CD4-positive, alpha-beta memory T cell (primary cell): ENCODE measurements around the gene KDM5D. TPM values are rescaled to one million over a fixed set of nuclear protein-coding genes. Genes with fewer than 3 reads are reported as not detected.

Experiments
- CTCF ChIA-PET: fragments of 350-600 bp; sonication (Branson Sonifier 250); formaldehyde crosslinking; loops from one replicate; lab custom pipeline; 2021; ENCODE audit warnings: inconsistent platforms; ENCODE audit not compliant: partially characterized antibody; lab: Charles Lee
- POLR2A ChIA-PET: fragments of 350-600 bp; sonication (Branson Sonifier 250); formaldehyde crosslinking; loops from one replicate; lab custom pipeline; 2021; ENCODE audit not compliant: partially characterized antibody; lab: Charles Lee
- DNase-seq, 5 donors: peaks; one replicate each; pipeline versions ENCODE4 v3.0.0 to v3.0.0-alpha.2; 2020 to 2022; ENCODE audit warnings: mixed read lengths in 1 of 5
- H3K27ac ChIP-seq: one replicate; pipeline ENCODE4 v1.7.0; 2013; ENCODE audit warnings: low read depth, low read length
- H3K27me3 ChIP-seq: 2 replicates; pipeline ENCODE4 v1.7.0; 2013; ENCODE audit warnings: mild to moderate bottlenecking, low read length, moderate library complexity; ENCODE audit not compliant: insufficient read depth
- H3K36me3 ChIP-seq: 2 replicates; pipeline ENCODE4 v1.7.0; 2013; ENCODE audit warnings: mild to moderate bottlenecking, low read length, moderate library complexity; ENCODE audit not compliant: insufficient read depth
- H3K4me1 ChIP-seq: 2 replicates; pipeline ENCODE4 v1.7.0; 2013; ENCODE audit warnings: mild to moderate bottlenecking, low read length, moderate library complexity; ENCODE audit not compliant: insufficient read depth
- H3K4me3 ChIP-seq, 2 donors: one replicate each; pipeline ENCODE4 v1.7.0; 2013; ENCODE audit warnings: low read length in 2 of 2, mild to moderate bottlenecking in 1 of 2
- H3K9me3 ChIP-seq, 2 donors: one replicate each; pipeline ENCODE4 v1.7.0; 2013; ENCODE audit warnings: low read length in 2 of 2, control low read depth in 1 of 2; ENCODE audit not compliant: control insufficient read depth in 1 of 2
- H3K27ac Mint-ChIP-seq, 7 donors: one replicate each; pipeline ENCODE4 v1.8.0; 2020 to 2021; ENCODE audit warnings: mixed read lengths in 7 of 7, mild to moderate bottlenecking in 6 of 7, inconsistent platforms in 3 of 7, moderate library complexity in 3 of 7
- H3K27me3 Mint-ChIP-seq, 2 donors: one replicate each; pipeline ENCODE4 v1.8.0; 2020 to 2021; ENCODE audit warnings: mixed read lengths in 2 of 2
- H3K36me3 Mint-ChIP-seq, 2 donors: one replicate each; pipeline ENCODE4 v1.8.0; 2020 to 2021; ENCODE audit warnings: mixed read lengths in 2 of 2, inconsistent platforms in 1 of 2, mild to moderate bottlenecking in 1 of 2
- H3K4me1 Mint-ChIP-seq, 4 donors: one replicate each; pipeline ENCODE4 v1.8.0; 2020 to 2021; ENCODE audit warnings: mixed read lengths in 4 of 4, mild to moderate bottlenecking in 1 of 4
- H3K4me3 Mint-ChIP-seq, 8 donors: one replicate each; pipeline ENCODE4 v1.8.0; 2020 to 2021; ENCODE audit warnings: mixed read lengths in 8 of 8, mild to moderate bottlenecking in 7 of 8, moderate library complexity in 6 of 8, inconsistent platforms in 3 of 8
- H3K9me3 Mint-ChIP-seq, 8 donors: one replicate each; pipeline ENCODE4 v1.8.0; 2020 to 2021; ENCODE audit warnings: mixed read lengths in 8 of 8, mild to moderate bottlenecking in 5 of 8, inconsistent platforms in 3 of 8, moderate library complexity in 1 of 8
- intact Hi-C: fragments of 100-400 bp; cut with micrococcal nuclease; formaldehyde crosslinking; loops from one replicate; pipeline ENCODE4 v1.15.1; 2023
- polyA plus RNA-seq, 2 donors: library from polyadenylated mRNA; unstranded; fragments of 300-500 nt; fragmentation: Illumina TruSeq; gene quantifications; one replicate each; pipeline ENCODE4 v1.2.3, GENCODE V29; 2021
- total RNA-seq, 2 experiments: library from RNA; stranded (reverse); gene quantifications; one replicate each; pipeline ENCODE4 v1.2.3, GENCODE V29; 2021

The KDM5D gene
- 100 to 1,000 TPM; 207 to 215 TPM for total RNA-seq
- polyA plus RNA-seq: not detected

DNA sequence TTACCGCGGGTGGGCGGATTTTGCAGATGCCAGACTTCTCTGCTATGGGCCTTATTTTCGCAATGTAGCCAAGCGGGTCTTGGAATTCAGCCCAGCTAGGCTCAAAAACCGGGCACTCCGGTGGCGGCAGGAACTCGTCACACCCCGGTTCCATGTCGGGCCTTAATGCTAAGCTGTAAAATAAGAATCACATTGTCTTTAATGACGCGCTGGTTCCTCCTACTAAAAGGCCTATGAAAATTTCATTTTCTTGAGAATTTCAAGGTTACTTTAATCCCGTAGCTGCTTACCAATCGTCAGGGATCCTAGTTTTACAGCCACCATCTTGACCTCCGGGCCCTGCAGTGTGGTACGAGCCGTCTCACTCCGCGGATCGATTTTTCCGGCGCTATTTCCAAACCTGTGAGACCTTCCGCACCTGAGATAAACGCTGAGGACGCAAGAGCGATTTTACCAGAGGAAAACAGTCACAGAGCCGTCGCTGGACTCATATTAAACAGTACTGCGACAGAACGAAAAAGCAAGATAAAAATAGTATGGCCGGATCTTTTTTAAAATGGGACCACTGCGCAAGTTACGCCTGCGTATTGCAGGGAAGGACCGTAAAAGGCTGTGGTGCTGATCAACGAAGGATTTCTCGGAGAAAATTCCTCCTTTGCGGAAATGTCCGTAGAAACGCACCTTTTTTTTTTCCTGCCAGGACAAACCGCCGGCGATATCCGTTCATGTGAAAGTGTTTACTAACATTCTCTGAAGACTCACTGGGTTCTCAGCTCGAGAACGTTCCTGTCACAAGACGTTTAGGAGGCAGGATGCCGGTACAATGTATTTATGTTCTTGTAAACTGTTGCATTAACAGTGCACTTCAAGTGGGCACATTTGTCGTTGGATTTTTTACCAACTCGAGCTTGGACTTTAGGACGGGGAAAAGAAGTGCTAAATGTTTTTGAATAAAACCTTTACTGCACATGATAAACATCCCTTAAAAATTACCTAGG, at the start of gene KDM5D:
Gene KDM5D, minus strand, starts transcription at position 346 of the 998 bp plus-strand sequence. Its CDS starts 192 bp downstream, at position 154.
- peaks cover 34% of the 10 kb centered on the region for H3K4me1 ChIP-seq
- H3K27ac Mint-ChIP-seq: peak within 1 kb of the TSS in 2 of 7 donors; percentile 93 to 97
- H3K27ac ChIP-seq: peak within 1 kb of the TSS; percentile 62
- no peaks in the 10 kb centered on the region for H3K27me3 ChIP-seq
- peak within 1 kb of the TSS; percentile 76 to 81 for H3K4me3 ChIP-seq
- no peaks in the 10 kb centered on the region for H3K9me3 Mint-ChIP-seq
- ChIA-PET CTCF (interaction anchor here (0.8 to 1.5 kb wide), 2 partner anchors 177 to 242 kb away, joined by 4 to 6 read pairs; no protein-coding TSS in a partner anchor), POLR2A (interaction anchor here (0.9 to 3.7 kb wide), 7 partner anchors 10 to 831 kb away, joined by 3 to 48 read pairs (median 8); partner anchors contain the start of gene EIF1AY)
- H3K27me3 Mint-ChIP-seq: no peaks in the 10 kb centered on the region
- H3K9me3 ChIP-seq: no peaks in the 10 kb centered on the region
- peaks cover 0 to 60% (median 8%) of the 10 kb centered on the region in 4 donors for H3K4me1 Mint-ChIP-seq
- intact Hi-C loops: loop anchor here (1.0 to 10.0 kb wide), 3 partner anchors 177 to 1500 kb away; partner anchors contain the start of gene EIF1AY
- H3K36me3 ChIP-seq: no peaks in the 10 kb centered on the region
- peak in 1 of 5 donors; percentile 78 for DNase-seq
- peaks cover 0 to 41% of the 10 kb centered on the region in 2 donors for H3K36me3 Mint-ChIP-seq
- H3K4me3 Mint-ChIP-seq: peak within 1 kb of the TSS in 2 of 8 donors; percentile 97 to 98

DNA sequence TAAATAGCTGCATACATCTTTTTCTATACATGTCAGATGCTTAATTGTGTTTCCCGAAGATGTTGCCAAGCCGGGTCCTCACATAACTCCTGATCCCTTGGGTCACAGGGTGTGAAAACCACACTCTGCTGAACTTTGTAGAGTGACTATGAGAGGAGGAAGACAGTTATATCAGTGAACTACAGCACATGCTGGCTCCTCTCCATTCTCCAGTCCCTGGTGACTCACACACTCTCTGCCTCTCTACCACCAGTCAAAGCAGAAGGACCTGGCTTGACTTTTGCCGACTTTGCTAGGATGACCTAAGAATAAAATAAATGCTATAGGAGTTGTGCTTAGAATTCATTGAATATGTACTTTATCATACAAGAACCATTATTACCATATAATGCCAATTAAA, 23.8 kb upstream of the KDM5D start:
- Mint-ChIP-seq H3K4me3 (no peak overlapping the region), H3K4me1 (no peaks in the 10 kb centered on the region), H3K9me3 (no peaks in the 10 kb centered on the region), H3K27ac (no peak overlapping the region), H3K36me3 (no peaks in the 10 kb centered on the region), H3K27me3 (no peaks in the 10 kb centered on the region)
- Histone ChIP-seq H3K27me3 (no peaks in the 10 kb centered on the region), H3K4me1 (no peaks in the 10 kb centered on the region), H3K36me3 (no peaks in the 10 kb centered on the region), H3K9me3 (no peaks in the 10 kb centered on the region), H3K4me3 (no peak overlapping the region), H3K27ac (no peak overlapping the region)
- CTCF ChIA-PET: no interaction called here
- intact Hi-C loops: no loop called here
- no peak for DNase-seq
- POLR2A ChIA-PET: no interaction called here

DNA sequence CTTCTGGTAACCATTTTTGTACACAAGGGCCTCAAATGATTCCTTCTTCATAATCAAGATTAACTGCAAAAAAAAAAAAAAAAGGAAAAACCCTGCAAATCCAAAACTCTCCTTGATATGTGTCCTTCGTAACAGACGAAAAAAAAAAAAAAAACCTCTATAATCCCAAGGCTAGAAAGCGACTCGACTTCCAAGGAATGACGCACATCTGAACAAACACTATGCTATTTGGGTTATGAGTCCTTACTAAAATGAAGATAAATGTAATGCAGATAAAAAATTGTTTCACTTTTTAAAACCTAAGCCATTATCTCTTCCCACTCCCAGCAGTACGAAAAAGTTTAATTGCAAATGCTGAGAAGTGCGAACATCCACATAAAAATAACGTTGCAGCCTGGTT, 1.2 kb downstream of the KDM5D start:
- POLR2A ChIA-PET: interaction anchor here (1.0 to 3.7 kb wide), 5 partner anchors 8 to 833 kb away, joined by 4 to 48 read pairs (median 12); partner anchors contain the start of gene EIF1AY
- CTCF ChIA-PET: interaction anchor here (0.8 to 1.5 kb wide), 2 partner anchors 175 to 241 kb away, joined by 4 to 6 read pairs; no protein-coding TSS in a partner anchor
- H3K4me3 ChIP-seq: peak overlapping the region in 1 of 2 donors; percentile 76
- H3K36me3 Mint-ChIP-seq: peaks cover 0 to 52% of the 10 kb centered on the region in 2 donors
- no peaks in the 10 kb centered on the region for H3K9me3 Mint-ChIP-seq
- peaks cover 0 to 73% (median 10%) of the 10 kb centered on the region in 4 donors for H3K4me1 Mint-ChIP-seq
- intact Hi-C loops: loop anchor here (10.0 kb wide), 1 partner anchor 1501 kb away; no protein-coding TSS in a partner anchor
- peak overlapping the region in 2 of 8 donors; percentile 97 to 98 for H3K4me3 Mint-ChIP-seq
- no peak overlapping the region for H3K27ac ChIP-seq
- H3K27me3 ChIP-seq: no peaks in the 10 kb centered on the region
- no peaks in the 10 kb centered on the region for H3K9me3 ChIP-seq
- H3K36me3 ChIP-seq: no peaks in the 10 kb centered on the region
- no peaks in the 10 kb centered on the region for H3K27me3 Mint-ChIP-seq
- H3K27ac Mint-ChIP-seq: peak overlapping the region in 1 of 7 donors; percentile 93
- no peak for DNase-seq
- H3K4me1 ChIP-seq: peaks cover 42% of the 10 kb centered on the region

DNA sequence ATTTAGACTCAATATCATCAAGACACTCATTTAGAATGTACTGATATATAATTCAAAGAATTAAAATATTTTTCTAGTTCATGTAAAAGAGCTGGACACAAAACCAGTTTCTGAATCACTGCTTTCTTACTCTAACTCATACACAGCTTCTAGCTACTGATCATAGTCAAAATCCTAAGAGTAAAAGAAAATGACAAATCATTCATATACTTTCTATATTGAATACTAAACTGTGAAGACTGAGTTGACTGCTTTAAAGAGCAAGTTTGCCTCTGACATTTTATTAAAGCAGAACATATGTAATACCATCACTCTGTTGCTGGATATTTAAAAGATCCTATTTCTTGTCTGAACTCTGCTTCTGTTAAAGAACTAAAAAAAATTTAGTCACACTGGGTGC, 2.4 kb downstream of the KDM5D start:
- Mint-ChIP-seq H3K4me3 (peak overlapping the region in 1 of 8 donors; percentile 72), H3K4me1 (peaks cover 0 to 65% (median 9%) of the 10 kb centered on the region in 4 donors), H3K9me3 (no peaks in the 10 kb centered on the region), H3K27me3 (no peaks in the 10 kb centered on the region), H3K27ac (peak overlapping the region in 1 of 7 donors; percentile 93), H3K36me3 (peaks cover 0 to 52% of the 10 kb centered on the region in 2 donors)
- no peaks in the 10 kb centered on the region for H3K36me3 ChIP-seq
- POLR2A ChIA-PET: no interaction called here
- no peak overlapping the region for H3K4me3 ChIP-seq
- no peak for DNase-seq
- H3K27me3 ChIP-seq: no peaks in the 10 kb centered on the region
- no peak overlapping the region for H3K27ac ChIP-seq
- peaks cover 46% of the 10 kb centered on the region for H3K4me1 ChIP-seq
- intact Hi-C loops: loop anchor here (10.0 kb wide), 1 partner anchor 1503 kb away; no protein-coding TSS in a partner anchor
- H3K9me3 ChIP-seq: no peaks in the 10 kb centered on the region
- CTCF ChIA-PET: no interaction called here

DNA sequence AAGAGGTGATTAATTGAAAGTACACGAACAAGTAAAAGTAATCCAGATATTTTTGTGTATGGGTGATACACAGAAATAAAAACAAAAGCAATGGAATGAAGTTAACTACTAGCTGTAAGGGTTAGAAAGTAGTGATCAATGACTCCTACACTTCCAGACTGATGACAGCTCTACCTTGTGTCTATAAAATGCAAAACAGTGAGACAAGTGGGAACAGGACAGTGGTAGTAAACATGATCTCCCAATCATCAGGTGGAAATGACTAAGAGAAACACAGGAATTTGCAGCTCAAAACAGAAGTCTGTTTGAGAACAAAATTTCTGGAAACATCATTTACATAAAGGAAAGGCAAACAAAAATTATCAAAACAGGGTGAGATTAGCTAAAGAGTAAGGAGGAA, 10.1 kb downstream of the KDM5D start:
- CTCF ChIA-PET: no interaction called here
- H3K9me3 Mint-ChIP-seq: no peaks in the 10 kb centered on the region
- peaks cover 0 to 25% (median 4%) of the 10 kb centered on the region in 4 donors for H3K4me1 Mint-ChIP-seq
- intact Hi-C loops: no loop called here
- POLR2A ChIA-PET: interaction anchor here (1.6 kb wide), 1 partner anchor 10 kb away, joined by 12 read pairs; the partner anchor contains the start of gene KDM5D
- Histone ChIP-seq H3K36me3 (peaks cover 21% of the 10 kb centered on the region), H3K4me1 (peaks cover 11% of the 10 kb centered on the region), H3K9me3 (no peaks in the 10 kb centered on the region), H3K27me3 (no peaks in the 10 kb centered on the region), H3K27ac (no peak overlapping the region), H3K4me3 (no peak overlapping the region)
- no peaks in the 10 kb centered on the region for H3K27me3 Mint-ChIP-seq
- DNase-seq: no peak
- H3K4me3 Mint-ChIP-seq: no peak overlapping the region
- H3K36me3 Mint-ChIP-seq: peaks cover 0 to 63% of the 10 kb centered on the region in 2 donors
- peak overlapping the region in 1 of 7 donors; percentile 53 for H3K27ac Mint-ChIP-seq

DNA sequence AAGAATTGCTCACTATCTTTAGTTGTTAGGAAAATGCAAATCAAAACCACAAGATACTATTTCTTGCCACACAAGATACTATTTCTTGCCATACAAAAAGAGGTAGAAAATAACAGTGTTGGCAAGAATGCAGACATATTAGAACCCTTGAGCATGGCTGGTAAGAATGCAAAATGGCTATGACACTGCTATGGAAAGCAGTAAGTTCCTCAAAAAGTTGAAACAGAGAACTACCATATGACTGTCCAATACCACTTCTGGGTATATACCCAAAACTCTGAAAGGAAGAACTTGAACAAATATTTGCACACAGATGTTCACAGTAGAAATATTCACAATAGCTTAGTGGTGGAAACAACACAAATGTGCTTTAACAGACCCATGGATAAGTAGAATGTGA, 26.6 kb downstream of the KDM5D start:
- POLR2A ChIA-PET: no interaction called here
- H3K36me3 ChIP-seq: peaks cover 37% of the 10 kb centered on the region
- Mint-ChIP-seq H3K4me1 (peaks cover 0 to 16% (median 6%) of the 10 kb centered on the region in 4 donors), H3K27ac (no peak overlapping the region), H3K36me3 (peaks cover 0 to 71% of the 10 kb centered on the region in 2 donors), H3K4me3 (no peak overlapping the region), H3K9me3 (no peaks in the 10 kb centered on the region), H3K27me3 (no peaks in the 10 kb centered on the region)
- H3K27ac ChIP-seq: no peak overlapping the region
- no peak overlapping the region for H3K4me3 ChIP-seq
- H3K4me1 ChIP-seq: no peaks in the 10 kb centered on the region
- no peaks in the 10 kb centered on the region for H3K9me3 ChIP-seq
- CTCF ChIA-PET: no interaction called here
- intact Hi-C loops: no loop called here
- no peak for DNase-seq
- H3K27me3 ChIP-seq: no peaks in the 10 kb centered on the region

DNA sequence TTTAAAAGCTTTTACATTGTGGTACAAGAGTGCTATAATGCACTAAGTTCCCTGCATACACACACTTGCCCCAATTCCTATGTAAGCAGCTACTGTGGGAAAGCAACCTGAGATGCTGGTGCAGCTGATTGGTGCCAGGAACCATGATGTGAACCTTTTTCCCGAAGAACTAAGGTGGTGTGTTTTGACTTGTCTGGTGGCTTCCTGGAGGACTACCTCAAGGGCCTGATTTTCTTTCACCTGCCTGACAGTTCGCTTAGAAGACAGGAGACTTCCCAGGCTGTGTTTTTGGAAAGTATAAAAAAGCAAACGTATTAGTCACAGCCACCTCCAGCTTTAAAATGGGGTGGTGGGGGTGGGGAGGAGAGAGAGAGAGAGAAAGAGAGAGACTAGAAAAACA, 27.4 kb downstream of the KDM5D start:
- POLR2A ChIA-PET: no interaction called here
- H3K27me3 Mint-ChIP-seq: no peaks in the 10 kb centered on the region
- no peak for DNase-seq
- H3K9me3 Mint-ChIP-seq: no peaks in the 10 kb centered on the region
- no peak overlapping the region for H3K27ac Mint-ChIP-seq
- Histone ChIP-seq H3K27me3 (no peaks in the 10 kb centered on the region), H3K36me3 (peaks cover 37% of the 10 kb centered on the region), H3K4me3 (no peak overlapping the region), H3K4me1 (no peaks in the 10 kb centered on the region), H3K27ac (no peak overlapping the region), H3K9me3 (no peaks in the 10 kb centered on the region)
- H3K4me1 Mint-ChIP-seq: peaks cover 0 to 17% (median 4%) of the 10 kb centered on the region in 4 donors
- CTCF ChIA-PET: no interaction called here
- H3K4me3 Mint-ChIP-seq: no peak overlapping the region
- peaks cover 0 to 67% of the 10 kb centered on the region in 2 donors for H3K36me3 Mint-ChIP-seq
- intact Hi-C loops: no loop called here
